ENCODE results near the gene INHBC.

DNA sequence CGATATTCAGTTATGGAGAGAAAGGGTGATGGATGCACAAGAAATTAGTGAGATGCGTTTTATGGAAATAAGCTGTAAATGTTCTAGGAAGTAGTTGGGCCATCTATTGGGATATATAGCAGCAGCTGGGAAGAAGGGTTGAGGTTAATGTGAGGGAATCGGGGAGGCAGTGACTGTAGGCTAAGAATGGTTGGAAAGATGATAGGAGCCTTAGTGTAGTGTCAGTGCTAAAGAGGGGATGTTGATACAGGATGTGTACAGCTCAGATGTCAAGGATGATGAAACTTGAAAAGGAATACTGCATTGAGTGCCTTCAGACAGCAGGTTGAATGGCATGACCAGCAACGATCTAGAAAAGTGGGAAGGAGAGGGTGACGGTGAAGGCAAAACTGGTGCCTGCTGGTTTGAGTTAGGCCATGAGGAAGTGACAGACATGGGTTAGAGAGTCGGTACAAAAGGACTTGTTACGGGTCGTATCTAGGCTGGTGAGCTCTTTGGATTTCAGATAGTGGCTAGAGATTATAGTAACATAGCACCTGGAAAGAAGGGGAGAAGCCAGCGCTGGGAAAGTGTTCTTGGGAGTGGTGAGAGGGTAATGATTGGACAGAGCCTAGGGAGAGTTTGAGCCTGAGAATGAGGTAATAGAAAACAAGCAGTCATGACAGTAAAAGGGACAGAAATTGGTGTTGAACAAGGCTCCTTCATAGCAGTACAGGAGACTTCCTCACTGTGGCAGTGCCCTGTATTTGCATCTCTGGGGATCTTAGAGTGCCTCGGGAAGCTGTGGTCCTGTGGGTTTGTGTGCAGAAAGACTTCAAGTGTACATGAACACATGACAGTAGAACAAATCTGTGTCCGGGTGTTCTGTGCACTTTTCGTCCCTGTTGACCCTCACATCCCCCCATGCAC is 62.9 kb downstream of the INHBC start:
- TF ChIP-seq POLR2A (IDR thresholded peaks at IDR 0.05) (no peak), POLR2AphosphoS5 (IDR thresholded peaks at IDR 0.05) (no peak)
- TF ChIP-seq, protein P1, sequence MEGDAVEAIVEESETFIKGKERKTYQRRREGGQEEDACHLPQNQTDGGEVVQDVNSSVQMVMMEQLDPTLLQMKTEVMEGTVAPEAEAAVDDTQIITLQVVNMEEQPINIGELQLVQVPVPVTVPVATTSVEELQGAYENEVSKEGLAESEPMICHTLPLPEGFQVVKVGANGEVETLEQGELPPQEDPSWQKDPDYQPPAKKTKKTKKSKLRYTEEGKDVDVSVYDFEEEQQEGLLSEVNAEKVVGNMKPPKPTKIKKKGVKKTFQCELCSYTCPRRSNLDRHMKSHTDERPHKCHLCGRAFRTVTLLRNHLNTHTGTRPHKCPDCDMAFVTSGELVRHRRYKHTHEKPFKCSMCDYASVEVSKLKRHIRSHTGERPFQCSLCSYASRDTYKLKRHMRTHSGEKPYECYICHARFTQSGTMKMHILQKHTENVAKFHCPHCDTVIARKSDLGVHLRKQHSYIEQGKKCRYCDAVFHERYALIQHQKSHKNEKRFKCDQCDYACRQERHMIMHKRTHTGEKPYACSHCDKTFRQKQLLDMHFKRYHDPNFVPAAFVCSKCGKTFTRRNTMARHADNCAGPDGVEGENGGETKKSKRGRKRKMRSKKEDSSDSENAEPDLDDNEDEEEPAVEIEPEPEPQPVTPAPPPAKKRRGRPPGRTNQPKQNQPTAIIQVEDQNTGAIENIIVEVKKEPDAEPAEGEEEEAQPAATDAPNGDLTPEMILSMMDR (IDR thresholded peaks at IDR 0.05 in 8 of 11, conservative IDR thresholded peaks at IDR 0.05 in 3 of 11): no peak

All from spleen (tissue), 7 donors.